GM18526 (cell line): ENCODE results near the gene DNAJC1.

Experiments
- POLR2A ChIP-seq: IDR thresholded peaks from 3 replicates; pipeline ENCODE4 v1.6.1; 2011; ENCODE audit not compliant: insufficient read length; ENCODE audit errors: extremely low read depth

The DNAJC1 gene

GRCh38 chr10:21771219-21771618 lies 232.3 kb downstream of the DNAJC1 start:
- TF ChIP-seq POLR2A = no peak

DNA sequence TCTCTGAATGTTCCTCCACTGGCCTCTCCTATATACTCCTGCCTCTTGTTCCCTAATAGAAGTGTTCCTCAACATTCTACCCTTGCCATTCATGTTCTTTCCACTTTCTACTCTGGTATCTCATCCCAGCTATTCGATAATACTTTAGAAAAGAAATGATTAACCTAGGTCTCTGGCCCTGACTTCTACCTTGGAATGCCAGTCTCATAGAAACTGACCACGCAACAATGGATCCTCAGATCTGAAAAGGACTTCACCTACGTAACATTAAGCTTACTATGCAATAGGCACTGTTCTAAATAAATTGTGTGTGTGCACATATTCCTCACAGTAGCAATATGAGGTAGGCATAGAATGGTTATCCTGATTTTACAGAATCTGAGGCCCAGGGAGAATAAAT lies 234.5 kb downstream of the DNAJC1 start:
- TF ChIP-seq POLR2A = no peak

DNA sequence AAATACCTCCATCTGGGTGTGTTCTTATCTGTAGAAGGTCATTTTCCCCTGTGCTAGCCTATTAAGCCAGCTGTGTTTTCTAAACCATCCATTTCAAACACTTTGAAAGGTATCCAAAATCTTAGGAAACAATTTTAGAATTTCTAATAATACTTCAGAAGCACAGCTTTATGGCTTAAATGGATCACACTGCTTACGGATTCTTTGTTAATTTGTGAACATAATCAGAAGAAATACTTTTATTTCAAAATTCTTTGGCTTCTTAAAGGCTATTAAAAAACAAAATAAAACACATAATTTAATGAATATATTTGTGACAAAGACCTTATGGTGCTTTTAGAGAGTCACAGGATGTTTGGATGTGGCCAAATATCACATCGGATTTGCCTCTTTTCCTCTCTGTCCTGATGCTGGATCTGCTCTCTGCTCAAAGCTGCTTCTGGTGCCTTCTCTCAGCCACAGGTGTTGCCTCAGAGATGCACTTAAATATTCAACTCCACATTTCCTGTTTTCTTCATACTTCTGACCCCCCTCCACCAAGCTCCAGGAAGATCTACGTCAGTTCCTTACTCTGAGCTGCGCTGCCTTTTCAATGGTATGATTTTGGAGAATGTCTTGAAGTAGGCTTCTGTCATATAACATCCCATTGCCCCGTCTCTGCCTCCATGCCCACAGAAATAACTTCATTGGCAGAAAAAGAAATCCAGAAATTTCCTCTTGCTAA lies 238.9 kb downstream of the DNAJC1 start:
- TF ChIP-seq POLR2A = no peak

DNA sequence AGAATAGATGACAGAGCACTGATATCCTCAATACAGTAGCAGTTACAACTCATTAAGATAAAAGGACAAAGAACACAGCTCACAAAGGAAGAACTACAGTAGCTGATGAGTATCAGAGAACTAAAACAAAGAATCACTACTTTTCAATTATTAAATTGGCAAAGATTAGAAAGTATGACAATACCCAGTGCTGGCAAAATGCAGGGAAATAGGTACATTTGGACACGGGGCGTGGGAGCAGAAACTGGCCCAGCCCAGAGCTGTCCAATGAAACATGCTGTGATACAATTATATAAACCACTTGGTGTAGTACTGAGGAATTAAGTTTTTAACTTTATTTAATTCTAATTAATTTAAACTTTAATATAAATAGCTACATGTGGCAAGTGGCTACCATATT lies 243.2 kb downstream of the DNAJC1 start:
- TF ChIP-seq POLR2A = no peak

DNA sequence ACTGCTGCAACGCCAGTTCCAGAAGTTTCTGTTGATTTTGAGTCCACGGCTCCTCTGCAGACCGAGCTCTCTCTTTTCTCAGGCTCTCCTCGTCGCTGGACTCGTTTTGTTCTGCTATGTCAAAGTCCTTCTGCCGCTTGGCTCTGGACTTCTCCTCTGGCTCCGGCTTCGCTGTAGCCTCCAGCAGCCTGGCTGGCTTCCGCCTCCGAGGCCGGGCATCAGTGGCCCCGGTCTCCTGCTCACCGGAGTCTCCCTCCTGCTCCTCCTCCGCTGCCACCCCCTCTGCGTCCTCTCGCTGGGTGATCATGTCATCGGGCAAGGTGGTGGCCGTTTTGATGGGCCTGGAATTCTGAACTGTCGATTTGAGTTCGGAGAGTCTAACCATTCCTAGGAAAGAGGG lies 244.3 kb downstream of the DNAJC1 start:
- no peak for TF ChIP-seq POLR2A

- no peak for TF ChIP-seq POLR2A
Observed at GRCh38 chr10:21758696-21759095, 244.8 kb downstream of the DNAJC1 start.

DNA sequence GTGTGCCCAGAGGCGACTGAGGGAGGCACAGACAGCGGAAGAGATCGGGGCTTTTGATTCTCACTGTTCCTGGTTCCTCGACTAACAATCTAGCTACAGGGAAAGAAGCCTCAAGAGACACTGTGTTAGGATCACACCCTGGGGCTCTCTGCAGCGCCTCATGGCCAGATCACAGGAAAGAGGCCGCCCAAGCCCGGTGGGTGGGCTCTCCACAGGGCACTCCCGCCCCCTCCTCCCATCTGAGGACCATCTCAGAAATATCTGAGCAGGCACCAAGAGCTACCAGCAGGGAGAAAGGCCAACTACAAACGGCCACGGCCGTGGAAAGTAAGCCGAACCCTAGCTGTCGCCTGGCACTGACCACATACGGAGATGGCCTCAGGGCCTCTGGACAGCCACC lies 245.3 kb downstream of the DNAJC1 start:
- no peak for TF ChIP-seq POLR2A

GRCh38 chr10:21757185-21757901 lies 246.2 kb downstream of the DNAJC1 start:
- no peak for TF ChIP-seq POLR2A

DNA sequence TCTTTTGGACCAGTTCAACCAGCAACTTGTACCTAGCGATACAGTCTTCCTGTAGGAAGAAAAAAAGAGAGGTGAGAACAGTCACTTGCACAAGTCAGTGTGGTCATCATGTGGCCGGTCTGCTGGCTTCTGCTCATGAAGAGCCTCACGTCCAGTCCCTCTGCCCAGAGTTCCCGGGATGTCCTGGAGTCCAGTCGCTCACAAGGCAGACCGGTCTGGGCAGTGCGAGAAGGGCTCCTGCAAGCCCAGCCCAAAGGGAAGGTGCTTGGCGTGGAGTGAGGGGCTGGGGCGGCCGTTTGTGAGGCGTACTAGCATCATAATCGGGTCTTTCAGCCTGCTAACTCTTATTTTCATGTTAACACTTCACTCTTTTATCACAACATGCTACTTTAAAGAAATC lies 246.8 kb downstream of the DNAJC1 start:
- no peak for TF ChIP-seq POLR2A

DNA sequence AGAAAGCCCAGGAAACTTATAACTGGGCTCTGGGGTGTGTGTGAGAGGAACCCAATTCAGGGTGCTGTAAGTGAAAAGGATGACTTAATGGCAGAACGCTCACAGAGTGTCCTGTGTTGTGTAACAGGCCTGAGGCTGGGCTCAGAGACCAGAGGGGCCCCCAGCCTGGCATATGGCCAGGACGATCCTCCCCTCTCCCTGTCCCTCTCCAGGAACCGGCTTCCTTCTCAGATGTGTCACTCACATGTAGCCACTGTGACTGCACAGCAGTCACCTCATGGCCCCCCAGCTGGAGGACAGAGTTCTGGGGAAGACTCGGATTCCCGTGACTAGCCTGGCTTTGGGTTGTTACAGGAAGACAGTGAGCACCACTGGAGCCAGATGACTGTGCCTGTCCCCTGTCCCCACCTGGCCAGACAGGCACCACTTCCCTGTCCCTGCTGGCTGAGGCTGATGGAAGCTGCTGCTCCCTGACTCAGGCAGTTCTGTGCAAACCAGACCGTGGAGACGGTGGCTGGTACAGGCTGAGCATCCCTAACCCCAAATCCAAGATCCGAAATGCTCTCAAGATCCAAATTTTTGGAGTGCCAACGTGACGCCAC lies 249.0 kb downstream of the DNAJC1 start:
- no peak for TF ChIP-seq POLR2A

GRCh38 chr10:21753497-21754270 lies 249.8 kb downstream of the DNAJC1 start:
- TF ChIP-seq POLR2A = no peak

DNA sequence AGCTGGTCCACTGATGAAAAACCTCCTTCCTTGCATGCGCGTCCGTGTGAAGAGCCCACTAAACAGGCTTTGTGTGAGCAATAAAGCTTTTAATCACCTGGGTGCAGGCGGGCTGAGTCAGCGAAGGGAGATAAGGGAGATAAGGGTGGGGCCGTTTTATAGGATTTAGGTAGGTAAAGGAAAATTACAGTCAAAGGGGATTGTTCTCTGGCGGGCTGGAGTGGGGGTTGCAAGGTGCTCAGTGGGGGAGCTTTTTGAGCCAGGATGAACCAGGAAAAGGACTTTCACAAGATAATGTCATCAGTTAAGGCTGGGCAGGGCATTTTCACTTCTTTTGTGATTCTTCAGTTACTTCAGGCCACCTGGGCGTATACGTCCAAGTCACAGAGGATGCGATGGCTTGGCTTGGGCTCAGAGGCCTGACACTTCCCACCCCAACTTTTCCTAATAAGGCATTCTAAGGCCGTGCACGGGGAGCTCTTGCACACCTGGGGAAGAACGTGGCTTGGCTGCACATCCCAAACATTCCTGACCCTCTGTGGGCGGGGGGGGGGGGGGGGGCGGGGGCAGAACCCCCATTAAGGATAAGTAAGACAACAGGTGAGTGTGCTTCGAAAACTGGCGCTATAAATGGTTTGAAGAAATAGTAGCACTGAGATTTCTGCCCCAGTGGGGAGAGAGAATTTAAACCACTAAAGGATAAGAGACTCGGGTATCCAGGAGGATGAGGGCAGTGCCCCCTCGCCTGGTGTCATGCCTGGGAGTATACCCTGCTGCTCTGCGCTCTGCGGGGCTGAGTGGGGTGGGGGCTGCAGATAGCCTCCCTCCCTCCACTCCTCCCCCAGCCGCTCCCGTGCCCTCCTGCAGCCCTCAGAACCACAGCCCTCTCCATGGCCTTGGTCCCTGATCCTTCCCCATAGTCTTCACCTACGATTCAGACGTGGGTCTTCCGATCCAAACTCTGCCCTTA lies 251.9 kb downstream of the DNAJC1 start:
- no peak for TF ChIP-seq POLR2A

- no peak for TF ChIP-seq POLR2A
Observed at GRCh38 chr10:21750424-21750823, 253.1 kb downstream of the DNAJC1 start.

- no peak for TF ChIP-seq POLR2A
Observed at GRCh38 chr10:21749788-21750187, 253.7 kb downstream of the DNAJC1 start.
